ENCODE data around the gene RPS6KC1.
"Not testable (repeated sequence)": the region's sequence is repeated elsewhere in the genome, so short reads cannot be mapped to it uniquely, and the experiment has no call there.

RPS6KC1 gene

DNA sequence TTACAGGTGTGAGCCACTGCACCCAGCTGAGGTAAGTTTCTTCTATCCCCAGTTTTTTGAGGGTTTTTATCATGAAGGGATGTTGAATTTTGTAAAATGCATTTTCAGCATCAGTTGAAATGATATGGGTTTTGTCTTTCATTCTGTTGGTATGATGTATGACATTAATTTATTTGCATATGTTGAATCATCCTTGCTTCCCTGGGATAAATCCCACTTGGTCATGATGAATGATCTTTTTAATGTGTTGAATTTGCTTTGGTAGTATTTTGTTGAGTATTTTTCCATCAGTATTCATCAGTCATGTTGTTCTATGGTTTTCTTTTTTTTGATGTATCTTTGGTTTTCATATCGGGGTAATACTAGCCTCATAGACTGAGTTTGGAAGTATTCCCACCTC is 141.0 kb downstream of the RPS6KC1 start:
- H3K27ac ChIP-seq, result no peak overlapping the region
- TF ChIP-seq, protein P1, sequence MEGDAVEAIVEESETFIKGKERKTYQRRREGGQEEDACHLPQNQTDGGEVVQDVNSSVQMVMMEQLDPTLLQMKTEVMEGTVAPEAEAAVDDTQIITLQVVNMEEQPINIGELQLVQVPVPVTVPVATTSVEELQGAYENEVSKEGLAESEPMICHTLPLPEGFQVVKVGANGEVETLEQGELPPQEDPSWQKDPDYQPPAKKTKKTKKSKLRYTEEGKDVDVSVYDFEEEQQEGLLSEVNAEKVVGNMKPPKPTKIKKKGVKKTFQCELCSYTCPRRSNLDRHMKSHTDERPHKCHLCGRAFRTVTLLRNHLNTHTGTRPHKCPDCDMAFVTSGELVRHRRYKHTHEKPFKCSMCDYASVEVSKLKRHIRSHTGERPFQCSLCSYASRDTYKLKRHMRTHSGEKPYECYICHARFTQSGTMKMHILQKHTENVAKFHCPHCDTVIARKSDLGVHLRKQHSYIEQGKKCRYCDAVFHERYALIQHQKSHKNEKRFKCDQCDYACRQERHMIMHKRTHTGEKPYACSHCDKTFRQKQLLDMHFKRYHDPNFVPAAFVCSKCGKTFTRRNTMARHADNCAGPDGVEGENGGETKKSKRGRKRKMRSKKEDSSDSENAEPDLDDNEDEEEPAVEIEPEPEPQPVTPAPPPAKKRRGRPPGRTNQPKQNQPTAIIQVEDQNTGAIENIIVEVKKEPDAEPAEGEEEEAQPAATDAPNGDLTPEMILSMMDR (conservative IDR thresholded peaks at IDR 0.05), result no peak
- no peak for TF ChIP-seq ZFX (IDR thresholded peaks at IDR 0.05)

DNA sequence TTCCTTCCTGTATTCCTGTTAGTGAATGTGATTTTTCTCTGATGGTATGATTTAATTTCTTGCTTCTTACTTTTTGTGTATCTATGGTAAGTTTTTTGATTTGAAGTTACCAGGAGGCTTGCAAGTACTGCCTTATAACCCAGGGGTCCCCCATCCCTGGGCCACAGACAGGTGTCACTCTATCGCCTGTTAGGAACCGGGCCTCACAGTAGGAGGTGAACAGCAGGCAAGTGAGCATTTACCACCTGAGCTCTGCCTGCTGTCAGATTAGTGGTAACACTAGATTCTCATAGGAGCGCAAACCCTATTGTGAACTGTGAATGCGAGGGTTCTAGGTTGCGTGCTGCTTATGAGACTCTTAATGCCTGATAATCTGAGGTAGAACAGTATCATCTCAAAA is 143.3 kb downstream of the RPS6KC1 start:
- H3K27ac ChIP-seq, result no peak overlapping the region; the same call in 1 of the 2 replicates
- TF ChIP-seq ZFX (IDR thresholded peaks at IDR 0.05), result no peak
- TF ChIP-seq, protein P1 (conservative IDR thresholded peaks at IDR 0.05), result no peak

DNA sequence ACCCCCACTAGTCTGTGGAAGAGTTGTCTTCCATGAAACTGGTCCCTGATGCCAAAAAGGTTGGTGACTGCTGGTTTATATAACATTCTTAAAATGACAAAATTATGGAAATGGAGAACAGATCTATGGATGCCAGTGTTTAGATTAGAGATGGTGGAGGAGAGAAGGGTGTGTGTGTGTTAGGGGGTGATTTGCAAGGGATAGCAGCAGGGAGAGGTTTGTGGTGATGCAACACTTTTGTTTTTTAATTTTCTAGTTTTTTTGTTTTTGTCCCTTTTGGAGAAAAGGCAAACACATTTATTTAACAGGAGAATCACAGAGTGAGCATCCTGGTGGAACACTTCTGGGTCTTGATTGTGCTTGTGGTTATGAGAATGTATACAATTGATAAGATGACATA is 143.8 kb downstream of the RPS6KC1 start:
- no peak overlapping the region; the same call in 1 of the 2 replicates for H3K27ac ChIP-seq
- no peak for TF ChIP-seq ZFX (IDR thresholded peaks at IDR 0.05)
- TF ChIP-seq, protein P1 (conservative IDR thresholded peaks at IDR 0.05), result no peak

DNA sequence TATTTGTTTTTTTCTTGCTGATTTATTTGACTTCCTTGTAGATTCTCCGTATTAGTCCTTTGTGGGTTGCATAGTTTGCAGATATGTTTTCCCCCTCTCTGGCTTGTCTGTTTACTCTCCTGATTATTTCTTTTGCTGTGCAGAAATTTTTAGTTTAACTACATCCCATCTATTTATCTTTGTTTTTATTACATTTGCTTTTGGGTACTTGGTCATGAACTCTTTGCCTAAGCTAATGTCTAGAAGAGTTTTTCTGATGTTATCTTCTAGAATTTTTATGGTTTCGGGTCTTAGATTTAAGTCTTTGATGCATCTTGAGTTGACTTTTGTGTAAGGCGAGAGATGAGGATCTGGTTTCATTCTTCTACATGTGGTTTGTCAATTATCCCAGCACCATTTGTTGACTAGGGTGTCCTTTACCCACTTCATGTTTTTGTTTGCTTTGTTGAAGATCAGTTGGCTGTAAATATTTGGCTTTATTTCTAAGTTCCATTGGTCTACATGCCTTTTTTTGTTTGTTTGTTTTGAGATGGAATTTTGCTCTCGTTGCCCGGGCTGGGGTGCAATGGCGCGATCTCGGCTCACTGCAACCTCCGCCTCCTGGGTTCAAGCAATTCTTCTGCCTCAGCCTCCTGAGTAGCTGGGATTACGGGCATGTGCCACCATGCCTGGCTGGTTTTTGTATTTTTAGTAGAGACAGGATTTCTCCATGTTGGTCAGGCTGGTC is 145.4 kb downstream of the RPS6KC1 start:
- peak overlapping the region; percentile 71 for H3K27ac ChIP-seq

DNA sequence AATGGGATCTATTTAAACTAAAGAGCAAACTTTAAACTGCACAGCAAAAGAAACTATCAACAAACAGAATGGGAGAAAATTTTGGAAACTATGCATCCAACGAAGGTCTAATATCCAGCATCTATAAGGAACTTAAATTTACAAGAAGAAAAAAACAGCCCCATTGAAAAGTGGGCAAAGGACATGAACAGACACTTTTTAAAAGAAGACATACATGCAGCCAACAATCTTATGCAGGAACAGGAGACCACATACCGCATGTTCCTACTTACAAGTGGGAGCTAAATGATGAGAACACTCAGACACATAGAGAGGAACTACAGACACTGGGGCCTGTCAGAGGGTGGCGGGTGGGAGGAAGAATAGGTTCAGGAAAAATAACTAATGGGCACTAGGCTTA is 149.6 kb downstream of the RPS6KC1 start:
- no peak overlapping the region for H3K27ac ChIP-seq
- TF ChIP-seq, protein P1 (conservative IDR thresholded peaks at IDR 0.05), result no peak
- TF ChIP-seq ZFX (IDR thresholded peaks at IDR 0.05), result no peak

DNA sequence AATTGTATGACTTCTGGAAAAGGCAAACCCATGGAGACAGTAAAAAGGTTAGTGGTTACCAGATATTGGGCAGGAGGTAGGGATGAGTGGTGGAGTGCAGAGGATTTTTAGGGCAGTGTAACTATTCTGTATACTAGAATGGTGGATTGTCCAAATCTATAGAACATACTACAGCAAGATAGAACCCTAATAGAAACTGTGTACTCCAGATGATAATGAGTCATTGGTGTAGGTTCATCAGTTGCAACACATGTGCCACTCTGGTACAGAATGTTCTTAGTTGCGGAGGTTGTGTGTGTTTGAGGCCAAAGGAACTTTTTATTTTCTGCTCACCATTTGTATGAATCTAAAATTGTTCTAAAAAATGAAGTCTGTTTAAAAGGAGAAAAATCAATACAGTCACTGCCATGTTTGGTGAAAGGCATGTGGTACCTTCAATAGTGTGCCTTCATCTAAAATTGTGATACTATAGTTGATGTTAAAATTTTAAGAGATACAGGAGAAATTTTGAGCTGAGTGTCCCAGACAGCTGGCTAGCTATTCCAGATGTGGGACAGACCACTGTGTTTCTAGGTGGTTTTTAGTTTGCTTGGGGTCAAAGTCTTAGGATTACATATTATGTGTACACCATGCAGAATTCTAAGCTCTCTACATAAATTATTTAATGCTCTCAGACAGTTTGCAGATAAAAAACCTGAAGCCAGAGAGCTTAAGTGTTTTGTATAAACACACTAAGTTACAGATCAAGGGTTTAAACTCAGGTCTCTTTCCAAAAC is 150.5 kb downstream of the RPS6KC1 start:
- H3K27ac ChIP-seq, result no peak overlapping the region

DNA sequence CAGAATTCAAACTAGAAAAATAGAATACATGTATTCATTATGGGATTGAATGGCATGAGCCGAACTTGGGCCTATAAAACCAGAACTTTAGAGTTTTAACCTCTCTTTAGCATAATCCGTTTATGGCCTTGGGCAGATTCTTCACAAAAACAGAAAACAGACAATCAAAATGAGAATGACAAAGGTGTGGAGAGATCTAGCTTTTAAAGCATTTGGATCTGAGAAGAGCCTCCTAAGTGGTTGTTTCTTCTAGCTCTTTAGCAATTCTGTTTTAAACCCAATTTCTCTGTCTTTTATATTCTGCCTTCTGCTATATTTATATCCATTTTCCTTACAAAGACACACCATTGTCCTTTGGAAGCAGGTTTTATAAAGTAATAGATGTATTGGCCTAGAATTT is 160.2 kb downstream of the RPS6KC1 start:
- TF ChIP-seq, protein P1 (conservative IDR thresholded peaks at IDR 0.05), result no peak
- no peak for TF ChIP-seq ZFX (IDR thresholded peaks at IDR 0.05)
- H3K27ac ChIP-seq, result no peak overlapping the region

More for the DNA sequence above, 150.5 kb downstream of the RPS6KC1 start:
- TF ChIP-seq, protein P1 (conservative IDR thresholded peaks at IDR 0.05), result no peak
- TF ChIP-seq ZFX (IDR thresholded peaks at IDR 0.05), result no peak

DNA sequence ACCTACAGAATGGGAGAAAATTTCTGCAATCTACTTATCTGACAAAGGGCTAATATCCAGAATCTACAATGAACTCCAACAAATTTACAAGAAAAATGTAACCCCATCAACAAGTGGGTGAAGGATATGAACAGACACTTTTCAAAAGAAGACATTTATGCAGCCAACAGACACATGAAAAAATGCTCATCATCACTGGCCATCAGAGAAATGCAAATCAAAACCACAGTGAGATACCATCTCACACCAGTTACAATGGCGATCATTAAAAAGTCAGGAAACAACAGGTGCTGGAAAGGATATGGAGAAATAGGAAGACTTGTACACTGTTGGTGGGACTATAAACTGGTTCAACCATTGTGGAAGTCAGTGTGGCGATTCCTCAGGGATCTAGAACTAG is 168.0 kb downstream of the RPS6KC1 start:
- not testable (repeated sequence) for H3K27ac ChIP-seq

All from C4-2B (cell line).